ENCODE results near the gene DRICH1.

- TF ChIP-seq, protein P1, sequence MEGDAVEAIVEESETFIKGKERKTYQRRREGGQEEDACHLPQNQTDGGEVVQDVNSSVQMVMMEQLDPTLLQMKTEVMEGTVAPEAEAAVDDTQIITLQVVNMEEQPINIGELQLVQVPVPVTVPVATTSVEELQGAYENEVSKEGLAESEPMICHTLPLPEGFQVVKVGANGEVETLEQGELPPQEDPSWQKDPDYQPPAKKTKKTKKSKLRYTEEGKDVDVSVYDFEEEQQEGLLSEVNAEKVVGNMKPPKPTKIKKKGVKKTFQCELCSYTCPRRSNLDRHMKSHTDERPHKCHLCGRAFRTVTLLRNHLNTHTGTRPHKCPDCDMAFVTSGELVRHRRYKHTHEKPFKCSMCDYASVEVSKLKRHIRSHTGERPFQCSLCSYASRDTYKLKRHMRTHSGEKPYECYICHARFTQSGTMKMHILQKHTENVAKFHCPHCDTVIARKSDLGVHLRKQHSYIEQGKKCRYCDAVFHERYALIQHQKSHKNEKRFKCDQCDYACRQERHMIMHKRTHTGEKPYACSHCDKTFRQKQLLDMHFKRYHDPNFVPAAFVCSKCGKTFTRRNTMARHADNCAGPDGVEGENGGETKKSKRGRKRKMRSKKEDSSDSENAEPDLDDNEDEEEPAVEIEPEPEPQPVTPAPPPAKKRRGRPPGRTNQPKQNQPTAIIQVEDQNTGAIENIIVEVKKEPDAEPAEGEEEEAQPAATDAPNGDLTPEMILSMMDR (IDR thresholded peaks at IDR 0.05): no peak
- no peak for TF ChIP-seq POLR2A (IDR thresholded peaks at IDR 0.05)
These were observed 49.1 kb upstream of the DRICH1 start for GRCh38 chr22:23681026-23681809.

All from gastroesophageal sphincter (tissue), 3 donors.